RWPE1 (cell line): ENCODE data around the gene DUSP9.

Source experiments
- CTCF ChIA-PET: fragments of 350-600 bp; sonication (Branson Sonifier 250); formaldehyde crosslinking; extraction: SDS; loops from one replicate; lab custom pipeline; 2021; lab: Yijun Ruan, JAX
- POLR2A ChIA-PET: fragments of 400-600 bp; formaldehyde crosslinking; extraction: SDS; loops from one replicate; lab custom pipeline; 2020; ENCODE audit warnings: antibody characterized with exemption; ENCODE audit not compliant: low non-redundant PET; lab: Yijun Ruan, JAX
- DNase-seq: peaks from one replicate; pipeline ENCODE4 v3.0.0; 2012; ENCODE audit warnings: low spot score
- H3K27ac ChIP-seq: fragments of 450-650 bp; 2 replicates; pipeline ENCODE4 v1.5.1; 2017
- TF ChIP-seq, protein P1 (sequence below): fragments of 450-650 bp; conservative IDR thresholded peaks from 2 replicates; pipeline ENCODE4 v1.5.1; 2017; ENCODE audit warnings: low read depth, mild to moderate bottlenecking

DUSP9 gene

DNA sequence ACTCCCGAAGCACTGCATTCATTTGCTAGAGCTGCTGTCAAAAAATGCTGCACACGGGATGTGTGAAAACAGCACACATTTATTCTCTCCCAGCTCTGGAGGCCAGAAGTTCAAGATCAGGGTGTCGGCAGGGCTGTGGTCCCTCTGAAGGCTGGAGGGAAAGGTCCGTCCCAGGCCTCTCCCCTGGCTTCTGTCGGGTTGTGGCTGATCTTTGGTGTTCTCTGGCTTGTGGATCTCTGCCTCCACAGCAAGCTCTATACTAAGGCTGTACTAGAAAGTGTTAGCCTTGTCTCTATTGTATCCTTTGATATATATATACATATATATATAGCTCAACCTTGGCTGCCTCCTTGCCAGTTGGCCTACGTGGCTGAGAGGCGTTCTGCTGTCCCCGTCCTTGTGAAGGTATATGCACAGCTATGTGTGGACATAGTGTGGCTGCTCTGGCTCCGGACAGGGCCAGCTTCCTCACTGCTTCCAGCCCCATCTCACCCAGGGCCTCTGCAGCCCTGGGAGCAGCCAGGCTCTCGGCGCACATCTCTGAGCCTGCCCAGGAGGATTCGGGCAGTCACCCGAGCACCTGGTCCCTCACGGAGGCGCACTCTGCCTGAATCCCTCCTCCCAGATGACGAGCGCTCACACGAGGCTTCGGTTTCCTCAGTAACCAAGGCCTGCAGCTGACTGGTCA lies 15.0 kb upstream of the DUSP9 start:
- no peak for DNase-seq
- no peak overlapping the region for H3K27ac ChIP-seq
- CTCF ChIA-PET, result interaction anchor here (0.8 kb wide), 1 partner anchor 11 kb away, joined by 3 read pairs; no protein-coding TSS in a partner anchor
- POLR2A ChIA-PET, result no interaction called here
- TF ChIP-seq, protein P1, sequence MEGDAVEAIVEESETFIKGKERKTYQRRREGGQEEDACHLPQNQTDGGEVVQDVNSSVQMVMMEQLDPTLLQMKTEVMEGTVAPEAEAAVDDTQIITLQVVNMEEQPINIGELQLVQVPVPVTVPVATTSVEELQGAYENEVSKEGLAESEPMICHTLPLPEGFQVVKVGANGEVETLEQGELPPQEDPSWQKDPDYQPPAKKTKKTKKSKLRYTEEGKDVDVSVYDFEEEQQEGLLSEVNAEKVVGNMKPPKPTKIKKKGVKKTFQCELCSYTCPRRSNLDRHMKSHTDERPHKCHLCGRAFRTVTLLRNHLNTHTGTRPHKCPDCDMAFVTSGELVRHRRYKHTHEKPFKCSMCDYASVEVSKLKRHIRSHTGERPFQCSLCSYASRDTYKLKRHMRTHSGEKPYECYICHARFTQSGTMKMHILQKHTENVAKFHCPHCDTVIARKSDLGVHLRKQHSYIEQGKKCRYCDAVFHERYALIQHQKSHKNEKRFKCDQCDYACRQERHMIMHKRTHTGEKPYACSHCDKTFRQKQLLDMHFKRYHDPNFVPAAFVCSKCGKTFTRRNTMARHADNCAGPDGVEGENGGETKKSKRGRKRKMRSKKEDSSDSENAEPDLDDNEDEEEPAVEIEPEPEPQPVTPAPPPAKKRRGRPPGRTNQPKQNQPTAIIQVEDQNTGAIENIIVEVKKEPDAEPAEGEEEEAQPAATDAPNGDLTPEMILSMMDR, result no peak

GRCh38 chrX:153632595-153632946 lies 14.4 kb upstream of the DUSP9 start:
- ChIA-PET CTCF (no interaction called here), POLR2A (no interaction called here)
- DNase-seq, result no peak
- TF ChIP-seq, protein P1, result no peak
- no peak overlapping the region for H3K27ac ChIP-seq

DNA sequence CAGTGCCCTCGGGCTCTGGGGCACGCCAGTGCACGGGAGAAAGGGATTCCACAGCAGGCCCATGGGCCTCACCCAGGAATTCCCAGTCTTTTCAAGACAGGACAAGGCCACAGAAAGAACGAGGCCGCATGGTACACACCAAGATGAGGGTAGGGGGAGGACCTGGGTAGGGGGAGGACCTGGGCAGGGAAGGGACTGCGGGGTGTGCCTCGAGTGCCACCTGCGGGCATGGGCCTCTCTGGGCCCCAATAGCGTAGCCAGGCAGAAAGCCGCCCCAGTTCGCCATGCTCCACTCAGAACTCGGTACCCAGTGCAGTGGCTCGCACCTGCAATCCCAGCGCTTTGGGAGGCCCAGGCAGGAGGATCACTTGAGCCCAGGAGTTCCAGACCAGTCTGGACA lies 14.0 kb upstream of the DUSP9 start:
- TF ChIP-seq, protein P1, result no peak
- no peak for DNase-seq
- ChIA-PET POLR2A (no interaction called here), CTCF (no interaction called here)
- no peak overlapping the region for H3K27ac ChIP-seq

GRCh38 chrX:153633607-153634180 lies 13.3 kb upstream of the DUSP9 start:
- TF ChIP-seq, protein P1, result no peak
- CTCF ChIA-PET, result interaction anchor here (0.9 kb wide), 1 partner anchor 33 kb away, joined by 3 read pairs; no protein-coding TSS in a partner anchor
- POLR2A ChIA-PET, result no interaction called here

GRCh38 chrX:153634236-153634635 lies 12.8 kb upstream of the DUSP9 start:
- ChIA-PET POLR2A (no interaction called here), CTCF (interaction anchor here (0.9 kb wide), 1 partner anchor 32 kb away, joined by 3 read pairs; no protein-coding TSS in a partner anchor)
- no peak for DNase-seq
- no peak overlapping the region for H3K27ac ChIP-seq
- TF ChIP-seq, protein P1, result no peak

More at GRCh38 chrX:153633607-153634180, 13.3 kb upstream of the DUSP9 start:
- H3K27ac ChIP-seq, result no peak overlapping the region
- no peak for DNase-seq

- no peak overlapping the region for H3K27ac ChIP-seq
- CTCF ChIA-PET, result interaction anchor here (0.6 to 0.7 kb wide), 2 partner anchors 9 to 21 kb away, joined by 3 to 4 read pairs; no protein-coding TSS in a partner anchor
- DNase-seq, result no peak
- TF ChIP-seq, protein P1, result no peak
- POLR2A ChIA-PET, result no interaction called here
Measured at GRCh38 chrX:153634832-153635231, 12.2 kb upstream of the DUSP9 start.
